Progenitor cell of endocrine pancreas (in vitro differentiated cells): ENCODE data around the gene NR1H4. TPM values are rescaled to one million over a fixed set of nuclear protein-coding genes. Genes with fewer than 3 reads are reported as not detected.
A peak's percentile ranks its signal among the peaks of the same experiment; 100 is the strongest.

Experiments
- DNase-seq: peaks from one replicate; pipeline ENCODE4 v3.0.0; 2021; ENCODE audit warnings: low spot score; ENCODE audit not compliant: unreplicated experiment
- H3K27ac Mint-ChIP-seq: 2 replicates; pipeline ENCODE4 v1.8.0; 2021; ENCODE audit warnings: mild to moderate bottlenecking, moderate library complexity, mixed read lengths
- H3K27me3 Mint-ChIP-seq: 2 replicates; pipeline ENCODE4 v1.8.0; 2021; ENCODE audit warnings: mixed read lengths
- H3K36me3 Mint-ChIP-seq: 2 replicates; pipeline ENCODE4 v1.8.0; 2022; ENCODE audit warnings: mixed read lengths; ENCODE audit not compliant: insufficient read depth
- H3K4me1 Mint-ChIP-seq: 2 replicates; pipeline ENCODE4 v1.8.0; 2021; ENCODE audit warnings: low read depth, mixed read lengths
- H3K4me3 Mint-ChIP-seq: 2 replicates; pipeline ENCODE4 v1.8.0; 2021; ENCODE audit warnings: low read depth, mild to moderate bottlenecking, moderate library complexity, mixed read lengths
- H3K9me3 Mint-ChIP-seq: 2 replicates; pipeline ENCODE4 v1.8.0; 2021; ENCODE audit warnings: low read depth, mixed read lengths
- CTCF ChIP-seq: fragments of 200-600 bp; sonication (generic); IDR thresholded peaks from one replicate; pipeline ENCODE4 v1.5.0; 2021; ENCODE audit warnings: antibody characterized with exemption, mild to moderate bottlenecking; ENCODE audit not compliant: unreplicated experiment
- total RNA-seq: library from RNA; stranded (reverse); gene quantifications from 2 replicates; pipeline ENCODE4 v1.2.1, GENCODE V29; 2021

NR1H4 gene
- total RNA-seq, 1 donor from 2014 or later, result not detected

DNA sequence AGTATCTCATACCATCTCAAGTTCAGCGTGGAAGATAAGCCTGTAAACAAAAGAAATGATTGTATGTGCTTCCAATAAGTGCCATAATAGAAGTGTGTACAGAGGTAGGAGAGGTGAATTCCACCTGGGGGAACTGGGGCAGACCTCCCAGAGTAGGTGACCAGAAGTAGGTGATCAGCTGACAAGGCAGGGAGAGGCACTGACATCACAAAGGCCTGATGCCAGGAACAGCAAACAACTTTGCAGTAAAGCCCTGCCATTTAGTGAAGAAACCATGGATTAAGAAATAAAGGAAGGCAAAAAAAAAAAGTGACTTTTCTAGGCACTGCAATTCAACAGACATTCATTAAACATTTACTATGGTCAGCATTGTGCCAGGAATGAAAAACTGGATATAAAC lies 31.1 kb downstream of the NR1H4 start:
- Mint-ChIP-seq H3K27me3 (no peaks in the 10 kb centered on the region), H3K9me3 (peaks cover 6% of the 10 kb centered on the region), H3K4me3 (no peak overlapping the region), H3K4me1 (peaks cover 8% of the 10 kb centered on the region), H3K27ac (peak overlapping the region; percentile 5), H3K36me3 (no peaks in the 10 kb centered on the region)
- no peak for DNase-seq
- TF ChIP-seq CTCF, result no peak

GRCh38 chr12:100508751-100509150 lies 35.1 kb downstream of the NR1H4 start:
- H3K27me3 Mint-ChIP-seq, result no peaks in the 10 kb centered on the region
- H3K9me3 Mint-ChIP-seq, result no peaks in the 10 kb centered on the region

GRCh38 chr12:100512692-100513091 lies 39.0 kb downstream of the NR1H4 start:
- Mint-ChIP-seq H3K36me3 (no peaks in the 10 kb centered on the region), H3K4me1 (no peaks in the 10 kb centered on the region), H3K27ac (no peak overlapping the region), H3K27me3 (no peaks in the 10 kb centered on the region), H3K9me3 (peaks cover 4% of the 10 kb centered on the region), H3K4me3 (no peak overlapping the region)
- TF ChIP-seq CTCF, result no peak
- no peak for DNase-seq

More at GRCh38 chr12:100508751-100509150, 35.1 kb downstream of the NR1H4 start:
- no peak for TF ChIP-seq CTCF
- Mint-ChIP-seq H3K4me3 (no peak overlapping the region), H3K4me1 (peaks cover 5% of the 10 kb centered on the region), H3K36me3 (no peaks in the 10 kb centered on the region), H3K27ac (no peak overlapping the region)
- DNase-seq, result no peak

GRCh38 chr12:100515968-100516367 lies 42.3 kb downstream of the NR1H4 start:
- Mint-ChIP-seq H3K9me3 (peaks cover 4% of the 10 kb centered on the region), H3K27me3 (peaks cover 4% of the 10 kb centered on the region), H3K36me3 (no peaks in the 10 kb centered on the region), H3K4me3 (no peak overlapping the region), H3K4me1 (no peaks in the 10 kb centered on the region), H3K27ac (no peak overlapping the region)
- no peak for TF ChIP-seq CTCF
- DNase-seq, result no peak

DNA sequence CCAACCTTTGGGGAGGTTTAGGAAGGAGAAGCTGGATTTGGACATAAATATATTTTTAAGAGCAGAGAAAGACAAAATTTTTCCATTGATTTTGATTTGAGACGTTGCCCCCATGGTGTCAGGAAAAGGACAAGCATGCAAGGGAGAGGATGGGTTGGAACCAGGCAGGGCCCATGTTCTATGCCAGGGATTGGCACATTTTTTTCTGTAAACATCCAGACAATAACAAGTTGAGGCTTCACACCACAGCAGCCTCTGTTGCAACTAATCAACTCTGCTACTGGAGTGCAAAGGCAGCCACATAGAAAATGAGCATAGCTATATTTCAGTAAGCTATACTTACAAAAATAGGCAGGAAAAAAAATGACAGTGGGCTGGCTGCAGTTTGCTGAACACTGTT lies 44.7 kb downstream of the NR1H4 start:
- Mint-ChIP-seq H3K27ac (no peak overlapping the region), H3K27me3 (peaks cover 4% of the 10 kb centered on the region), H3K9me3 (peaks cover 4% of the 10 kb centered on the region), H3K4me3 (no peak overlapping the region), H3K4me1 (no peaks in the 10 kb centered on the region), H3K36me3 (no peaks in the 10 kb centered on the region)
- no peak for TF ChIP-seq CTCF
- no peak for DNase-seq
